ENCODE measurements around the gene WDR12.
"Not testable (repeated sequence)": the region's sequence is repeated elsewhere in the genome, so short reads cannot be mapped to it uniquely, and the experiment has no call there.

WDR12 gene

DNA sequence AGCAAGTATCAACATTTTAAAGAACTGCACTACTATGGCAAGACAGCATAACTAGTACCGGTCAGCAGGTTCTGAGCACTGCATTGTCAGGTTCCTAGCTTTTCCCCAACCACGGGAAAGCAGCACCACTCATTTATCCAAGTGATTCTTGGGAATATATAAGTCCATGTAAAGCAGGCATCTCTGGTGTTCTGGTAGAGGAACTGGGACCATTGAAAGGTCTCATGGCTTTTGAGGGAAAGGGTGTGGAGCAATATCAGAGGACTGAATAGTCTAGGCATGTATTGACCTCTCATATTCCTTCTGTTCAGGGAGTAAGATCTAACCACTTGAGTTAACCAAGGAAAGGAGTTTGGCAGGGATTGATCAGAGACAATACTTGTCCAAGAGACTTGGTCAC lies 33.8 kb downstream of the WDR12 start:
- Histone ChIP-seq H3K4me1 (ENCODE audit: control insufficient read depth in 1 of 2, insufficient read depth in 1 of 2, low read depth in 1 of 2, low read length in 1 of 2) (no peaks in the 10 kb centered on the region), H3K36me3 (no peaks in the 10 kb centered on the region), H3K27ac (no peak overlapping the region), H3K9me3 (no peaks in the 10 kb centered on the region), H3K4me3 (ENCODE audit: low read depth in 1 of 2, low read length in 1 of 2) (no peak overlapping the region), H3K27me3 (peaks cover 19% of the 10 kb centered on the region)
- TF ChIP-seq, protein P1, sequence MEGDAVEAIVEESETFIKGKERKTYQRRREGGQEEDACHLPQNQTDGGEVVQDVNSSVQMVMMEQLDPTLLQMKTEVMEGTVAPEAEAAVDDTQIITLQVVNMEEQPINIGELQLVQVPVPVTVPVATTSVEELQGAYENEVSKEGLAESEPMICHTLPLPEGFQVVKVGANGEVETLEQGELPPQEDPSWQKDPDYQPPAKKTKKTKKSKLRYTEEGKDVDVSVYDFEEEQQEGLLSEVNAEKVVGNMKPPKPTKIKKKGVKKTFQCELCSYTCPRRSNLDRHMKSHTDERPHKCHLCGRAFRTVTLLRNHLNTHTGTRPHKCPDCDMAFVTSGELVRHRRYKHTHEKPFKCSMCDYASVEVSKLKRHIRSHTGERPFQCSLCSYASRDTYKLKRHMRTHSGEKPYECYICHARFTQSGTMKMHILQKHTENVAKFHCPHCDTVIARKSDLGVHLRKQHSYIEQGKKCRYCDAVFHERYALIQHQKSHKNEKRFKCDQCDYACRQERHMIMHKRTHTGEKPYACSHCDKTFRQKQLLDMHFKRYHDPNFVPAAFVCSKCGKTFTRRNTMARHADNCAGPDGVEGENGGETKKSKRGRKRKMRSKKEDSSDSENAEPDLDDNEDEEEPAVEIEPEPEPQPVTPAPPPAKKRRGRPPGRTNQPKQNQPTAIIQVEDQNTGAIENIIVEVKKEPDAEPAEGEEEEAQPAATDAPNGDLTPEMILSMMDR (IDR thresholded peaks at IDR 0.05), result no peak

DNA sequence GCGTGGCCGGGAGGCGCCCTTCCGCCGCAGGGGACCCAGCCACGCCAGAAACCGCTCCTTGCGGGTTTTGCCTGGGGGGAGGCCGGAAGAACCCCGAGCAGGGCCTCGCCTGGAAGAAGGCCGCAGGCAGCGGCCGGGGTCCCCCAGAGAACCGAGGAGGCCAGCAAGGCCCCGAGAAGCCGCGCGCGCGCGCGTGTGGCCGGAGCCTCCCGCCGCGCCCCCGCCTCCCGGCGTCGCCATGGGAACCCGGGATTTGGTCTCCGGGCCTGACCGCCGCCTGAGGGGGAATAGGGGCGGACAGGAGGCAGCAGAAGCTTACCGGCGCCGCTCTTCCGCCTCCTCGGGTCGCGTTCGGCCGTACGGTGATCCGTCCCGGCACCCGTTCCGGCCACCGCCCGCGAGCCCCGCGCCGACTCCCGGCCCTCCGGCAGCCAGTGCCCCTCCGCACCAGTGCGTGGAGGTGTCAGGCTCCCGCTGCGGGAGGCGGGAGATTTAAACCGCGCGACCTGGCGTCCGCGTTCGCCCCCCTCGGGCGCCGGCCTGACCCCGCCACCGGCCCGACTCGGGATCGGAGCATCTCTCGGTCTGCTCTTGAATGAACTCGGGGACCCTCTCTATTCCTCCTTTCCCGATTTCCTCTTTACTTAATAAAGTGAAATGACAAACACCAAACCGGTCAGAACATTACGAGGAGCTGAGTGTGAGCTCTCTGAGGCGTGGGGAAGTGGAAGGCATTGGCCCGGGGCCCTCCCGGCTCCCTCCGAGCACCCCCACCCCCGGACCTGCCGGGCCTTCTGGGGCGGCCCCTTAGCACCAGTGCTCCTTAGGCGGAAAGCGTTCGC lies 40.0 kb downstream of the WDR12 start, which contains the start of gene ICA1L:
Gene ICA1L, minus strand, starts transcription at position 467 of the 842 bp plus-strand sequence. CDS start 42,757 bp downstream, outside the sequence.
- TF ChIP-seq, protein P1 (IDR thresholded peaks at IDR 0.05), result no peak
- no peak within 1 kb of the TSS for H3K27ac ChIP-seq
- no peaks in the 10 kb centered on the region for H3K36me3 ChIP-seq
- H3K27me3 ChIP-seq, result peaks cover 51% of the 10 kb centered on the region
- no peaks in the 10 kb centered on the region for H3K9me3 ChIP-seq
- H3K4me3 ChIP-seq (ENCODE audit: low read depth in 1 of 2, low read length in 1 of 2), result peak within 1 kb of the TSS; percentile 57 to 86
- peaks cover 9 to 17% of the 10 kb centered on the region in 2 experiments for H3K4me1 ChIP-seq (ENCODE audit: control insufficient read depth in 1 of 2, insufficient read depth in 1 of 2, low read depth in 1 of 2, low read length in 1 of 2)

DNA sequence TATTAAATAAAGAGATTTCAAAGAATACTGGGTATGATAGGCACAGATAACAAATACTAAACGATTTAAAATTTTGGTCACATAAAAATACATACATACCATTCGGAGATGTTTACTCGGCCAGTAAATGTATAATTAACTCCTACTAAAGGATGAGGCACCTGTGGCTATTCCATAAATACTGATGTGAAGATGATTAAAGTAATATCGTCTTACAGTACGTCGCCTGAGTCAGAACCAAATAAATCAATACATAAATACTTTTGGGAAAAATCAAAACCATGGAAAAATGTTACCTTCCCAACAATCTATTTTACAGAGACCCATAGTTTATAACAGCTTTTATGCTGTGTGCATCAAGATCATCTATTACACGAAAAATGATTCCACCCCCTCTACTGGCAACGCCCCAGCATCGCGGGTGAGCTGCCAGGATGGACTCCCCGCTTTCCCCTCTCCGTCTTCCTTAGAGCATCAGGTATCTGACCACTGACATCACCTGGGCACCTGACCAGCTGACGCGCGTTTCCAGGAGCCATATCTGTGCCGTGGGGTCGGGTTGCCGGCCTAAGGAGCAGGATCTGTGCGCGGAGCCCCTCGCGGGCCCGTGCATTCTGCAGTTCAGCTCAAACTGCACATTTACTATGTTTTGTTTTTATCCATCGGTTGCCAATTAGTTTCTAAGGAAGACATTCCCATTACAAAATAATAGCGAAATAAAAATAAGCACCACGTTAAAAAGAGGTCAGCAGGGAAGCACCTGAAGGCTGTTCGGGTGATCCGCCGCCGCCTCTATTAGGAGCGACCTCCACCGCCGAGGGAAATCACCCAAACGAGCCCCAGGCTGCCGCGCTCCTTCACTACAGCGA lies 40.8 kb downstream of the WDR12 start:
- no peak overlapping the region for H3K27ac ChIP-seq
- no peaks in the 10 kb centered on the region for H3K36me3 ChIP-seq
- TF ChIP-seq, protein P1 (IDR thresholded peaks at IDR 0.05), result no peak
- H3K27me3 ChIP-seq, result peaks cover 51% of the 10 kb centered on the region
- no peaks in the 10 kb centered on the region for H3K9me3 ChIP-seq
- peak overlapping the region; percentile 57 to 86 for H3K4me3 ChIP-seq (ENCODE audit: low read depth in 1 of 2, low read length in 1 of 2)
- peaks cover 9 to 17% of the 10 kb centered on the region in 2 experiments for H3K4me1 ChIP-seq (ENCODE audit: control insufficient read depth in 1 of 2, insufficient read depth in 1 of 2, low read depth in 1 of 2, low read length in 1 of 2)

DNA sequence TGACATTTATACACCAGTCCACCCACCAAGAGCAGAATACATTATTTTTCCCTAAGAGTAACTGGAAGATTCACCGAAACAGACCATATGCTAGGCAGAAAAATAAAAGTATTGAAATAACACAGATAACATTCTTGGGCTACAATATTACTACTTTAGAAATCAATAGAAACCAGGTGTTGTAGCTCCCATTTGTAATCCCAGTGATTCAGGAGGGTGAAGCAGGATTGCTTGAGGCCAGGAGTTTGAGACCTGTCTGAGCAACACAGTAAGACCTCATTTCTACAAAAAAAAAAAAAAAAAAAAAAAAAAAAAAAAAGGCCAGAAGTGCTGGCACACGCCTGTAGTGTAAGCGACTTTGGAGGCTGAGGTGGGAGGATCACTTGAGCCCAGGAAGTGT lies 49.5 kb downstream of the WDR12 start:
- Histone ChIP-seq H3K36me3 (no peaks in the 10 kb centered on the region), H3K4me3 (ENCODE audit: low read depth in 1 of 2, low read length in 1 of 2) (no peak overlapping the region), H3K4me1 (ENCODE audit: control insufficient read depth in 1 of 2, insufficient read depth in 1 of 2, low read depth in 1 of 2, low read length in 1 of 2) (no peaks in the 10 kb centered on the region), H3K27ac (no peak overlapping the region), H3K9me3 (no peaks in the 10 kb centered on the region), H3K27me3 (no peaks in the 10 kb centered on the region)
- TF ChIP-seq, protein P1 (IDR thresholded peaks at IDR 0.05), result no peak

DNA sequence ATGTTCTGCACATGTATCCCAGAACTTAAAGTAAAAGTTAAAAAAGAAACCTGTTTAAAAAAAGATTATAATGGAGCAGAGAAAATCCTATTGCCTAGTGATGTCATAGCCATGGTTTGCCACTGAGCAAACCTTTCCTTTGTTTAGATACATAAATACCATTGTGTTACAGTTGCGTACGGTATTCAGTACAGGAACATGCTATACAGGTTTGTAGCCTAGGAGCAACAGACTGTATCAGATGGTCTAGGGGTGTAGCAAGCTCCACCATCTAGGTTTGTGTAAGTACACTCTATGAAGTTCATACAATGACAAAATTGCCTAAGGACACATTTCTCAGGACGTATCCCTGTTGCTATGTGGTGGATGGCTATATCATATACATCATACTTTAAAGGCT lies 52.9 kb downstream of the WDR12 start:
- H3K27ac ChIP-seq, result no peak overlapping the region
- H3K9me3 ChIP-seq, result no peaks in the 10 kb centered on the region
- H3K4me1 ChIP-seq (ENCODE audit: control insufficient read depth in 1 of 2, insufficient read depth in 1 of 2, low read depth in 1 of 2, low read length in 1 of 2), result no peaks in the 10 kb centered on the region
- TF ChIP-seq, protein P1 (IDR thresholded peaks at IDR 0.05), result no peak
- H3K27me3 ChIP-seq, result no peaks in the 10 kb centered on the region
- H3K36me3 ChIP-seq, result no peaks in the 10 kb centered on the region
- no peak overlapping the region for H3K4me3 ChIP-seq (ENCODE audit: low read depth in 1 of 2, low read length in 1 of 2)

DNA sequence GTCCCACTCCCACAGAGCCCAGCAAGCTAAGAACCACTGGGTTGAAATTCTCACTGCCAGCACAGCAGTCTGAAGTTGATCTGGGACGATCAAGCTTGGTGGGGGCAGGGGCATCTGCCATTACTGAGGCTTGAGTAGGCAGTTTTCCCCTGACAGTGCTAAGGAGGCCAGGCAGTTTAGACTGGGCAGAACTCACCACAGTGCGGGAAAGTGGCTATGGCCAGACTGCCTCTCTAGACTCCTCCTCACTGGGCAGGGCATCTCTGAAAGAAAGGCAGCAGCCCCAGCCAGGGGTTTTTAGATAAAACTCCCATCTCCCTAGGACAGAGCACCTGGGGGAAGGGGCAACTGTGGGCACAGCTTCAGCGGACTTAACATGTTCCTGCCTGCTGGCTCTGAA lies 62.1 kb downstream of the WDR12 start:
- H3K27ac ChIP-seq; H3K36me3 ChIP-seq; H3K9me3 ChIP-seq; H3K4me3 ChIP-seq (ENCODE audit: low read depth in 1 of 2, low read length in 1 of 2); H3K4me1 ChIP-seq (ENCODE audit: control insufficient read depth in 1 of 2, insufficient read depth in 1 of 2, low read depth in 1 of 2, low read length in 1 of 2); H3K27me3 ChIP-seq: not testable (repeated sequence)
